ENCODE measurements around the gene GPR17.

- TF ChIP-seq, protein P1, sequence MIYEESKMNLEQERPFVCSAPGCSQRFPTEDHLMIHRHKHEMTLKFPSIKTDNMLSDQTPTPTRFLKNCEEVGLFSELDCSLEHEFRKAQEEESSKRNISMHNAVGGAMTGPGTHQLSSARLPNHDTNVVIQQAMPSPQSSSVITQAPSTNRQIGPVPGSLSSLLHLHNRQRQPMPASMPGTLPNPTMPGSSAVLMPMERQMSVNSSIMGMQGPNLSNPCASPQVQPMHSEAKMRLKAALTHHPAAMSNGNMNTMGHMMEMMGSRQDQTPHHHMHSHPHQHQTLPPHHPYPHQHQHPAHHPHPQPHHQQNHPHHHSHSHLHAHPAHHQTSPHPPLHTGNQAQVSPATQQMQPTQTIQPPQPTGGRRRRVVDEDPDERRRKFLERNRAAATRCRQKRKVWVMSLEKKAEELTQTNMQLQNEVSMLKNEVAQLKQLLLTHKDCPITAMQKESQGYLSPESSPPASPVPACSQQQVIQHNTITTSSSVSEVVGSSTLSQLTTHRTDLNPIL (CRISPR knock-in tag; IDR thresholded peaks at IDR 0.05; ENCODE audit: low read depth) = no peak
- TF ChIP-seq ZNF8 (CRISPR knock-in tag; IDR thresholded peaks at IDR 0.05) (no peak), PATZ1 (CRISPR knock-in tag; IDR thresholded peaks at IDR 0.05; ENCODE audit: borderline replicate concordance) (no peak), RARB (CRISPR knock-in tag; IDR thresholded peaks at IDR 0.05) (no peak)
Observed at GRCh38 chr2:127629637-127630036, 16.3 kb upstream of the GPR17 start.

Data from SK-N-SH treated with all-trans-retinoic acid at 6 μM for 48 hours (cell line).